Measurements from ENCODE around the gene PTPRN2.
"Not testable (repeated sequence)": the region's sequence is repeated elsewhere in the genome, so short reads cannot be mapped to it uniquely, and the experiment has no call there.

Gene PTPRN2

DNA sequence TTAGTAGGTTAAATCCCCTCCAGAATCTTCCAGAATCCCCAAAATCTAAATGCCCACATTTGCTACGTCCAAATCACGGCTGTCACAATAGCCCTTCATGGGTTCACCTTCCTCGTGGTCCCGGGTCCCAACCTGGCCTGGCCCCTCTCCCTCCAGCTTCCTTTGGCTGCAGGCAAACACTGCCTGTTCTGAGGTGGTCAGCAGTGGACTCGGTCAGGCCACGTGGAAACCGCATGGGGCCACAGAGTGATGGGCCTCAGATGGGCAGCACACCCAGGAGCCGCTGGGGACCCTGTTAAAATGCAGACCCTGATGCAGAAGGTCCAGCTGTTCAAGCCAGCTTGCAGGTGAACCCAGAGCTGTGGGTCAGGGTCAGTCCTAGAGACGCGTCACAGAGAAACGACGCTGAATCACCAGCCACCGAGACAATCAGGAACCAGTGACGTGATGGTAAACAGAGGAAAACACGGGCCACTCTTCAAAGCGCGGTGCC is 662.2 kb downstream of the PTPRN2 start:
- H3K4me1 Mint-ChIP-seq (ENCODE audit: low read depth in 2 of 2): peaks cover 8 to 9% of the 10 kb centered on the region in 2 donors
- DNase-seq (no peak), ATAC-seq (replicated peaks) (no peak)
- peaks cover 10 to 14% of the 10 kb centered on the region in 2 donors for H3K27me3 Mint-ChIP-seq
- no peaks in the 10 kb centered on the region for H3K36me3 Mint-ChIP-seq (ENCODE audit: insufficient read depth)
- H3K4me3 Mint-ChIP-seq: no peak overlapping the region
- H3K27ac Mint-ChIP-seq: peak overlapping the region in 1 of 2 donors; percentile 11
- H3K9me3 Mint-ChIP-seq: no peaks in the 10 kb centered on the region

DNA sequence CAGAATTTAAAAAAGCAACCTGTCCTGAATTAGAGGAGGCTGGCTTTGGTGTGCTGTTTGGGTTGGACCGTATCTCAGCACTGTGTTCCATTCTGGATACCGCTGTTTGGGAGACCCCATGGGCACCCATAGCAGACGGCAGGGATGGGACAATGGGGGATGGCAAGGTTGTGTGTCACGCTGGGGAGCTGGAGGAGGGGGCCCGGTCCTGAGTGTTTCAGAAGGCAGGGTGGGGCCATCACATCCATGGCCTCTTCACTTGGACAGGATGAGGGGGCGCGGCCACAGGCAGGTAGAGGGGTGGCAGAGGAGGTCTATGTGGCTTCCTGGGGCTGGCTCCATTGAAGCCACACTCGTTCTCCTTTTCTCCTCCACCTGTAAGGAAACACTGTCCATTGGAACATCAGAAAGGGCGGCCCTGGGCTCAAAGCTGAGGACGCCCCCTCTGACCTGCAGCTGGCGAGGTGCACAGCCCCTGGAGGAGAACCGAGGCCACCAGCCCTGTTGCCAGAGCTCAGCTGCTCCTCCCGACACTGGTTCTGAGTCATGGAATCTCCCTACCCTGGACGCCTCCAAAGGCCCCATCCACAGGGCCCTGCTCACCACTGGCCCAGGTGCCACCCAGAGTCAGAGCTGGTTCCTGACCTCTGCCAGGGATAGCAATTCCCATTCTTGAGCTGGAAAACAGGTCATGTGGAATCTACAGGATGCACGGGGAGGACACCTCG is 663.6 kb downstream of the PTPRN2 start:
- DNase-seq (no peak), ATAC-seq (replicated peaks) (no peak)
- Mint-ChIP-seq H3K36me3 (ENCODE audit: insufficient read depth) (no peaks in the 10 kb centered on the region), H3K27me3 (peaks cover 10 to 14% of the 10 kb centered on the region in 2 donors), H3K4me3 (no peak overlapping the region), H3K9me3 (no peaks in the 10 kb centered on the region), H3K4me1 (ENCODE audit: low read depth in 2 of 2) (peaks cover 8 to 9% of the 10 kb centered on the region in 2 donors), H3K27ac (no peak overlapping the region)

DNA sequence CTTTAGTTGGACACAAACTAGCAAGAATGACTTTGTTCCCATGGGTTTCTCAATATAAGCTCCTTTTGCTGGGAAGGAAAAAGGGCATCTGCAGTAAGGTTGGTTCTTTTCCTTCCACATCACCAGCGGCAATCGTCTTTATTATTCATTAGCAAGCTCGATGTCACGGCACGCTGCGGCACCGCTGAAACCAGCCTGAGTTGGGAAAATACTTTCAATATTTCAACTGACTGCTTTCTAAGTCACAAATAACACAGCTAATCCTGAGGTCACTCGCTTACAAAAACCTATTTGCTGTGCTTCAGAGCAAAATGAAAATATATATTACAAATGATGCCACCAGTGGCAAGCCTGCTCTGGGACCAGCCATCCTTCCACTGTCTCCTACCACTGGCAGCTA is 665.0 kb downstream of the PTPRN2 start:
- H3K9me3 Mint-ChIP-seq: no peaks in the 10 kb centered on the region
- H3K4me1 Mint-ChIP-seq (ENCODE audit: low read depth in 2 of 2): peaks cover 8 to 9% of the 10 kb centered on the region in 2 donors
- DNase-seq: no peak
- no peak overlapping the region for H3K4me3 Mint-ChIP-seq
- no peaks in the 10 kb centered on the region for H3K36me3 Mint-ChIP-seq (ENCODE audit: insufficient read depth)
- no peak for ATAC-seq (replicated peaks)
- H3K27me3 Mint-ChIP-seq: peaks cover 1 to 12% of the 10 kb centered on the region in 2 donors
- H3K27ac Mint-ChIP-seq: no peak overlapping the region

DNA sequence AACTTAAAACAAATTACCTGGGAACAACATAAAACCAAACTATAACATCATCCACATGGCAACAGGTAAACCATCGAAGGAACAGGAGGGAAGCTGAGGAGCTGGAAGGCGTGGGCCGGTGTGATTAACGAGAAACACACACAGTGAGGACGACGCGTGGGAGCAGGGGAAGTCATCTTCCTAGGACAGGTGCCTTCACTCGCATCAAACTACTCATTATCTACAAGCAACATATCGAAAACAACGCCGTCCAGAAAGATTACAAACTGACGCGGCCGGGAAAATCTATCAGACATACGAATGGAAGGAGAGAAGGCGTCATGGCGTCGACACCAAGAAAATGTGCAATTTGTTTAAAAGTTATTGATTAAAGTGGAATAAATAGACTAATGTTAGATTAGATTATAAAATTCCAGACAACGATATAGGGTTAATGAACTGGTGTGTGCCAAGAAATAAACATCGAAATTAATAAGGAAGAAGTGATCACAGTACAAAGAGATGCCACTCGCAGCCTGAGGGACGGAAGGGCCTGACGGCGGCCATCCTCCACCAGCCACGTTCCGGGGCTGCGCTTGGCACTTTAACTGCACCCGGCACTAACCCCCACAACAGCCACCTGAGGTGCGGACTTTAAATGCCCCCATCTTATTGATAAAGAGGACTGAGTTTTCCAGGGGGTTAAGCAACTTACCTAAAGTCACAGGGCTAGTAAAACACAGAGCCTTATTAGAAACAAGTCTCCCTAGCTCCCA is 669.1 kb downstream of the PTPRN2 start:
- Mint-ChIP-seq H3K9me3 (no peaks in the 10 kb centered on the region), H3K4me1 (ENCODE audit: low read depth in 2 of 2) (no peaks in the 10 kb centered on the region), H3K27me3 (peaks cover 0 to 9% of the 10 kb centered on the region in 2 donors), H3K36me3 (ENCODE audit: insufficient read depth) (no peaks in the 10 kb centered on the region), H3K4me3 (no peak overlapping the region), H3K27ac (no peak overlapping the region)
- ATAC-seq (replicated peaks) (no peak), DNase-seq (no peak)

DNA sequence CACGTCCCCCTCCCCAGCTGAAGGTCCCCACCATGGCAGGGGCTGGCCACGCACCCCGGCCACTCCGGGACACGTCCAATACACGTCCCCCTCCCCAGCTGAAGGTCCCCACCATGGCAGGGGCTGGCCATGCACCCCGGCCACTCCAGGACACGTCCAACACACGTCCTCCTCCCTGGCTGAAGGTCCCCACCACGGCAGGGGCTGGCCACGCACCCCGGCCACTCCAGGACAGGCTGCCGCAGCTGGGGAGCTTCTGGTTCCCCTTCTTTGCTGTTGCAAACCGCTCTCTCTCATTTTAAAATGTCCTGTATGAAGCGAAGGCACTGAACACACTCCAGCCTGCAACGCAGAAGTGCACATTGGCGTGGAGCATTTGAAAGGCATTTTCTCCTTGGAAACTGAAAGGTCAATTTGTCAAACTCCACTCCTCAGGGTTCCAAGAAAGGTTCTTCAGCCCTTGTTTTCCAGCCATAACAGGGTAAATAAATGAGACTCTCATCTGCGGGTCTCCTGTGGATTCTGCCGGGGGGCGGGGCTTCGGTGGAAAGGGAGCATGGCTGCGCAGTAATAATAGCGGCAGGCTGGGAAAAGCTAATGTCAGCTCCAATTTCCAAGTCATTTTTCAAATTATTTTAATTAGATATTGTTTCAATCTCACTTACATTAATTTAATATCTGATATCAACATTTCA is 670.5 kb downstream of the PTPRN2 start:
- Mint-ChIP-seq H3K4me1 (ENCODE audit: low read depth in 2 of 2) (no peaks in the 10 kb centered on the region), H3K9me3 (no peaks in the 10 kb centered on the region), H3K27ac (no peak overlapping the region), H3K4me3 (no peak overlapping the region), H3K36me3 (ENCODE audit: insufficient read depth) (no peaks in the 10 kb centered on the region), H3K27me3 (peaks cover 0 to 9% of the 10 kb centered on the region in 2 donors)
- no peak for DNase-seq
- ATAC-seq (replicated peaks): no peak

DNA sequence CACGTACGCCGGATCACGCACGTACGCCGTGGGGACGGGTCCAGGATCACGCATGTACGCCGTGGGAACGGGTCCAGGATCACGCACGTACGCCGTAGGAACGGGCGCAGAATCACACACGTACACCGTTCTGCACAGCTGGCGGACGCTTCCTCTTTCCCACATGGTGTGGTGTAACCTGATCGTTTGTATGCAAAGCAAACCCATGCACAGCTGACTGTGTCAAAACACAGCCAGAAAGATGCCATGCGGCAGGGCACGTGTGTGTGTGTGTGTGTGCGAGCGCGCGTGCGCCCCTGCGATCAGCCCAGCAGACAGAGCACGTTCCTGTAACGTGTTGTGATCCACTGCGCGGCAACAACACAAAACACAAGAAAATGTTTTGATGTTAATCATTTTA is 677.2 kb downstream of the PTPRN2 start:
- Mint-ChIP-seq H3K36me3 (ENCODE audit: insufficient read depth) (no peaks in the 10 kb centered on the region), H3K9me3 (no peaks in the 10 kb centered on the region), H3K27ac (no peak overlapping the region), H3K4me1 (ENCODE audit: low read depth in 2 of 2) (no peaks in the 10 kb centered on the region), H3K27me3 (peaks cover 0 to 8% of the 10 kb centered on the region in 2 donors), H3K4me3 (no peak overlapping the region)
- DNase-seq (no peak), ATAC-seq (replicated peaks) (no peak)

DNA sequence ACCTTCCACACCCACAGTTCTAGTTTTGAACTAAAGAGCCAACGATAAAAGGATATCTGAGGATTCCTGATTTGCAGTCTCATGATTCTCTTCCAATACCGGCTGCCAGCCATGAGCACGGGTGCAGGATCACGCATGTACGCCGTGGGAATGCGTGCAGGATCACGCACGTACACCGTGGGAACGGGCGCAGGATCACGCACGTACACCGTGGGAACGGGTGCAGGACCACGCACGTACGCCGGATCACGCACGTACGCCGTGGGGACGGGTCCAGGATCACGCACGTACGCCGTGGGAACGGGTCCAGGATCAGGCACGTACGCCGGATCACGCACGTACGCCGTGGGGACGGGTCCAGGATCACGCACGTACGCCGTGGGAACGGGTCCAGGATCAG is 677.6 kb downstream of the PTPRN2 start:
- H3K27me3 Mint-ChIP-seq; H3K36me3 Mint-ChIP-seq (ENCODE audit: insufficient read depth); H3K4me1 Mint-ChIP-seq (ENCODE audit: low read depth in 2 of 2); DNase-seq; ATAC-seq (replicated peaks); H3K9me3 Mint-ChIP-seq; H3K27ac Mint-ChIP-seq; H3K4me3 Mint-ChIP-seq: not testable (repeated sequence)

DNA sequence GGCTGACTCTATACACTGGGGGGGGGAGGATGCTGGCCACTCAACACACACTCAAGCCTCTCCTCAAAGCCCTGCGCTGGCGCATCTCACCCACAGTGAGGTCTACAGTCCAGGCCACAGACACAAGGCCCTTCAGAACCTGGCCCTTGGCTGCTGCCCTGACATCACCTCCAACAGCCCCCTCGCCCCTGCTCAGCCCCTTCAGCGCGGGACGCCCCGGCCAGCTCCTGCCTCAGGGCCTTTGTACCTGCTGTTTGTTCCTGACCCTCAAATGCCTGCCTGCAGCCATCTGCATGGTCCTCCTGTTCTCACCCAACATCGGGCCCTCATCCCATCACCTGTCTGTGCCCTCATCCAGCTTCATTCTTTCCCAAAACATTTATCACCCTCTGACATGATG is 678.3 kb downstream of the PTPRN2 start:
- Mint-ChIP-seq H3K36me3 (ENCODE audit: insufficient read depth) (no peaks in the 10 kb centered on the region), H3K4me1 (ENCODE audit: low read depth in 2 of 2) (no peaks in the 10 kb centered on the region), H3K9me3 (no peaks in the 10 kb centered on the region), H3K27me3 (peaks cover 0 to 8% of the 10 kb centered on the region in 2 donors), H3K27ac (no peak overlapping the region), H3K4me3 (no peak overlapping the region)
- ATAC-seq (replicated peaks) (no peak), DNase-seq (no peak)

DNA sequence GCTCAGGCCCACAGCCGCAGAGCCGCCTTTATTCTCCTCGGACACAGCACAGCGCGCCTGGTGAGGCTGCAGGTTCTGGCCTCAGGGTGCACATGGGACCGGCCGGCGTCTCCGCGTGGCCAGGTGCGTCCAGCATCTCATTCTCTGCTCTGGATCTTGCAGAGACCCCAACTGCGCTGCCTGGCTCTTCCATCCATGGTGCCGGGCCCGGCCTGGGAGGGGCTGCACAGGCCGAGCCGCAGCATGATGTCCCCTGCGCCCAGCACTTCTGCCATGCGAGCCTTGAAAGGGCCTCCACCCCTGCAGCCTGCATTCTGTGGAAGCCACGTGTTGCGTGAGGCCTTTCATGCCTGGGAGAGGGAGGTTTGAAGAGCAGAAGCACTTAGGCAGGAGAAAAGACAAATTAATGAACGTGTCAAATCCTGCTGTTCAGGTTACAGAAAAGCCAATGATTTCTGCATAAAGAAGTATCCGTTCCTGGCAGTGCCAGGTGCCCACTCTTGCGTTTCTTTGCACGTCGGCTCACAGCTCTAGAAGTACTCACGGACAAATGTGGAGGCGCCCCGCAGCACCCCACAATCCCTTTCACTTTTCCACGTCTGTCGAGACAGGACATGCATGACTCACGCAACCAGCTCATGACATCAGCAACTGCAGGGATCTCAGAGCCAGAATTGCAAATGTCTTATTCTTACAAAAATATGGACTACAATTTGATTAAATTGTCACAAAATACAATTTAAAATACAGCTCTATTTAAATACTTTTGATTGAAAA is 679.4 kb downstream of the PTPRN2 start:
- Mint-ChIP-seq H3K27ac (no peak overlapping the region), H3K27me3 (peaks cover 0 to 8% of the 10 kb centered on the region in 2 donors), H3K36me3 (ENCODE audit: insufficient read depth) (no peaks in the 10 kb centered on the region), H3K4me3 (no peak overlapping the region), H3K4me1 (ENCODE audit: low read depth in 2 of 2) (no peaks in the 10 kb centered on the region), H3K9me3 (no peaks in the 10 kb centered on the region)
- no peak for ATAC-seq (replicated peaks)
- no peak for DNase-seq

DNA sequence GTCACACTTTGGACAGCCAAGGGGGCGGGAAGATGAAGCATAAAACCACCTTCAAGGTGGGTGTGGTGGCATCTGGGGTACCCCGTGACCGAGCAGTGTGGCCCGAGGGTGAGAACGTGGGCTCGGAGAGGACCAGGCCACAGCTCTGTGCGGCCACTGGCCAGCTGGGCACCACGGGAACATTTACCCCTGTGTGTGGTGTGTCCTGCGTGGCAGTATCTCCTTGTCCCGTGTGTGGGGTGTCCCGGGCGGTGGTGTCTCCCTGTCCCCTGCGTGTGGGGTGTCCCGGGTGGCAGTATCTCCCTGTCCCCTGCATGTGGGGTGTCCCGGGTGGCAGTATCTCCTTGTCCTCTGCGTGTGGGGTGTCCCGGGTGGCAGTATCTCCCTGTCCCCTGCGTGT is 680.5 kb downstream of the PTPRN2 start:
- Mint-ChIP-seq H3K9me3 (no peaks in the 10 kb centered on the region), H3K4me3 (no peak overlapping the region), H3K36me3 (ENCODE audit: insufficient read depth) (no peaks in the 10 kb centered on the region), H3K27ac (no peak overlapping the region), H3K27me3 (peaks cover 0 to 8% of the 10 kb centered on the region in 2 donors), H3K4me1 (ENCODE audit: low read depth in 2 of 2) (no peaks in the 10 kb centered on the region)
- no peak for DNase-seq
- ATAC-seq (replicated peaks): no peak

DNA sequence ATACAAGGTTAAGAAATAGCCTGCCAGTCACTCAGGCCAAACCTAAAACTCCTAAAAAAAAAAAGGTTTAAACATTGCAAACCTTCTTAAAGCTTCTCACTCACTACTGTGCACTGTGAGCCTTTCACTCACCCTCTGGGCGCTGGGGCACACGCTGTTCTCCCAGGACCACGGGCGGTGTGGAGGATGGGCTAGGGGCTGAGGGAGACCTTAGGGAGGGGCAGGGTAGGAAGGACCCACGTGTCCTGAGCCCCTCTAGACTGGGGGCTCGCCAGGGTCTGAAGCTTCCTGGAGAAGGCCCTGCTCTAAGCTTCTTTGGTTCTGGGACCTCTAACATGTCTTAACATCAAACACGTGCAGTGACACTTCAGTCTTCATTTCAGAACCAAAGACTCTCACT is 681.0 kb downstream of the PTPRN2 start:
- Mint-ChIP-seq H3K9me3 (no peaks in the 10 kb centered on the region), H3K27me3 (peaks cover 0 to 8% of the 10 kb centered on the region in 2 donors), H3K36me3 (ENCODE audit: insufficient read depth) (no peaks in the 10 kb centered on the region), H3K4me1 (ENCODE audit: low read depth in 2 of 2) (no peaks in the 10 kb centered on the region), H3K27ac (no peak overlapping the region), H3K4me3 (no peak overlapping the region)
- DNase-seq (no peak), ATAC-seq (replicated peaks) (no peak)

DNA sequence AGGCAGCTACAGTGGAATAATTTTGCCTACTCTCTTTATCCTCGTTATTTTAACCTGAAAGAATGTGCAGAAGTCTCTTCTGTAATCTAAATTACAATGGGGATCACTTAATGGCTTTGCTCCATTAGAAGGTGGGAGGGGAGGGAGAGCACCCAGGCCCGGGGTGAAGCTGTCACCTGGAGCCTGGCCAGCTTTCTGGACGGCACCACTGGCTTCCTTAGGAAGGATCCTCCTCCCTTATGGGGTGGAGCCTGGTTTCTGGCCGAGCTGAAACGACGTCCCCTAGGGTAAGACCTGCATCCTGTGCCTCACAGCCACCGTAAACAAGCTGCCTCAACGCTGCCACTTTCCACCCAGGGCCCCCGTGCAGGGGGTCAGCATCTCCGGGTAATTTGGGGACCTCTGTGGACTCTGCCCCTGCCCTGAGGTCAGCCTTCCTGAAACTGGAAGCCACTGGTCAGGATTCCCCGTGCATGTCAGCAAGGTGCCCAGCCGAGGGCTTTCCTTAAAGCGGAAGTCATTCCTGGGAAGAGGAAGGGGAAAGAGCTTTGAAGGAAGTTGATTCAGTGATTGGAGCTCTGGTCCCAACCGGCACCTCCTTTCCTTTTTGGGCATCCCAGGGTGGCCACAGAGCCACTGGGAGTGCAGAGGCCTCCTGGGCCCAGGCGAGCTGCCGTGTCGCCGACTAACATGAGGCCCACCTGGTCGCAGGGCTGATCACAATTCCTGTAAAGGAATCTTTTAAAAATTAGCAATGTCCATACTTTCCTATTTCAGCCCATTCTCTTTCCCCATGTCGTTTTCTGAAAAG is 681.8 kb downstream of the PTPRN2 start:
- no peaks in the 10 kb centered on the region for H3K9me3 Mint-ChIP-seq
- H3K4me1 Mint-ChIP-seq (ENCODE audit: low read depth in 2 of 2): no peaks in the 10 kb centered on the region
- no peak overlapping the region for H3K4me3 Mint-ChIP-seq
- ATAC-seq (replicated peaks) (no peak), DNase-seq (no peak)
- H3K27me3 Mint-ChIP-seq: peaks cover 0 to 10% of the 10 kb centered on the region in 2 donors
- no peaks in the 10 kb centered on the region for H3K36me3 Mint-ChIP-seq (ENCODE audit: insufficient read depth)
- no peak overlapping the region for H3K27ac Mint-ChIP-seq

Data from effector memory CD8-positive, alpha-beta T cell (primary cell).